ENCODE results near the gene LIPF. TPM values are rescaled to one million over a fixed set of nuclear protein-coding genes. Genes with fewer than 3 reads are reported as not detected.

The LIPF gene, protein sequence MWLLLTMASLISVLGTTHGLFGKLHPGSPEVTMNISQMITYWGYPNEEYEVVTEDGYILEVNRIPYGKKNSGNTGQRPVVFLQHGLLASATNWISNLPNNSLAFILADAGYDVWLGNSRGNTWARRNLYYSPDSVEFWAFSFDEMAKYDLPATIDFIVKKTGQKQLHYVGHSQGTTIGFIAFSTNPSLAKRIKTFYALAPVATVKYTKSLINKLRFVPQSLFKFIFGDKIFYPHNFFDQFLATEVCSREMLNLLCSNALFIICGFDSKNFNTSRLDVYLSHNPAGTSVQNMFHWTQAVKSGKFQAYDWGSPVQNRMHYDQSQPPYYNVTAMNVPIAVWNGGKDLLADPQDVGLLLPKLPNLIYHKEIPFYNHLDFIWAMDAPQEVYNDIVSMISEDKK
- polyA plus RNA-seq, result not detected

DNA sequence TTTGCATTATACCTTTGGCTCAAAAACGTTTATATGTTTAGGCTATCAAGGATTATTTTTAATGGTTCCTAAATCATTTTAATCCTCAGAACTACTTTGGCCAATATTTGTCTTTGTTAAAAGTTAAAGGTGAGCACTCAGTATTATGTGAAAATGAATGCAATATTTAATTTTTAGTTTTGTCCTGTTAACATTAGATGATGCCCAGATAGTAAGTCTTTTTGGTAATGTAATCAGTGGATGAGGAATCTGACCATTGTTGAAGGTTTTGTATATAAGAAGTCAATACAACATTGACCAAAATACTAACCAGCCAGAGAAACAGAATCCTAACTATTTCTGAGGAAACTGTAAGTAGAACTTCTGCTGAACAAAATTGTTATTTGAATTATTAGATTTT lies at the start of gene LIPF:
LIPF (plus strand) TSS at position 301 of the 400 bp plus-strand sequence. CDS start 2,856 bp downstream, outside the sequence.
- Mint-ChIP-seq H3K36me3 (no peaks in the 10 kb centered on the region), H3K4me1 (peaks cover 0 to under 1% (median 0%) of the 10 kb centered on the region in 3 donors), H3K27me3 (peaks cover 2% of the 10 kb centered on the region), H3K9me3 (peaks cover 0 to 2% (median 2%) of the 10 kb centered on the region in 3 donors), H3K27ac (no peak within 1 kb of the TSS), H3K4me3 (no peak within 1 kb of the TSS)

DNA sequence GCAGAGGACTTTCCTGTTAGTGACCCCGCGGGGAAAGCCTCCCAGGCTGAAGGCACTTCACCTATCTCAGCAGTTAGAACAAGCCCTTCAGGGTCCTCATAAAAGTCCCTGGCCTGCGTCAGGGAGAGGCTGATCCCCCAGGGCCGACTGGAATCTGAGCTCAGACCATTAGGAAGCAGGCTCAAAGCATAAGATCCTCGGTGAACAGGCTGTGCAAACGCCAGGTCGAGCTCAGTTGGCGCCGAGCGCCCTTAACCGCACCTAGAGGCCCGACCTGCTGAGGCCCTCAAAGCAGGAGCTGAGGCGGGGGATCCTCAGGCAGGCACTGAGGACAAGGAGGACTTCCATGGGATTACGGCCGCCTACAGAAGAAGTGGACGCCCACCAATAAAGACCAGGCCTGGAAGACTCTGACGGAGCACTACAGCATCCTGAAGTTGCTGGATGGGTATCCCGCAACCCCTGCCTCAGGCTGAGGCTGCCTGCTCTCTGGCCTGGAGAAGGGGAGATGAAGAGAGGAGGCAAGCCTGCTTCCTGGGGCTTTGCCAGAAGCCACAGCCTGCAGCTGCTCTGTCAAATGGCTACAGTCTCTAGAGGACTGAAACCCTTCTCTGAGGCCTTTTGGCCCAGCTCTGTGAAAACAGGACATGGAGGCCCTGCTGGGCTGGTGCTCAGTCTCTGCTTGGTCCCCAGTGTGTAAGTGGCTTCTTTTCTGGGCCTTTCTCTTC lies 47.8 kb upstream of the LIPF start:
- H3K4me3 Mint-ChIP-seq, result no peak overlapping the region
- peaks cover 0 to 5% (median 0%) of the 10 kb centered on the region in 3 donors for H3K9me3 Mint-ChIP-seq
- no peaks in the 10 kb centered on the region for H3K4me1 Mint-ChIP-seq
- no peak overlapping the region for H3K27ac Mint-ChIP-seq
- no peaks in the 10 kb centered on the region for H3K27me3 Mint-ChIP-seq
- no peaks in the 10 kb centered on the region for H3K36me3 Mint-ChIP-seq

DNA sequence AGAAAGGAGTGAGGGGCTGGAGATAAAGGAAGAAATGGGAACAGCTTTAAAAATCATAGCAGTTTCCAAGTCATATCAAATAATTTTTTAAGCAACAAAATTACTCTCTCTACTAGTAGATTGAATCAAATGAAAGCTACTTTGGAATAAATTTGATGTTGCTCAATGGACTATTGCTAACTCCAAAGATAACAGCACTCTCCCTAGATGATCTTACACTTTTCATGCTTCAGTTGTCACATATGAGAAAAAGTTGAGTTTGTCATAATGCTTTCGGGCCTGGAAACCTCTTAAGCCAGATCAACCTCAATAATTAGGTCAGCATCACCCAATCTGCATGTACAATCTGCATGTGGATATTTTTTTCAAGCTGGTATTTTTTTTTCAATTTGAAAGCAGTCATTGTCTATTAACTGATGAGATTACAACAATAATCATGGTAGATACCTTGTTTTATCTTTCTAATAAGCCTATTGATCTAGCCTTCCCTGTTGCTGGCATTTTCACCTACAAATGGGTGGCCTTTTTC lies 46.4 kb upstream of the LIPF start:
- H3K9me3 Mint-ChIP-seq, result peaks cover 0 to 5% (median 0%) of the 10 kb centered on the region in 3 donors
- H3K27ac Mint-ChIP-seq, result no peak overlapping the region
- H3K4me1 Mint-ChIP-seq, result no peaks in the 10 kb centered on the region
- H3K27me3 Mint-ChIP-seq, result no peaks in the 10 kb centered on the region
- H3K36me3 Mint-ChIP-seq, result no peaks in the 10 kb centered on the region
- H3K4me3 Mint-ChIP-seq, result no peak overlapping the region

DNA sequence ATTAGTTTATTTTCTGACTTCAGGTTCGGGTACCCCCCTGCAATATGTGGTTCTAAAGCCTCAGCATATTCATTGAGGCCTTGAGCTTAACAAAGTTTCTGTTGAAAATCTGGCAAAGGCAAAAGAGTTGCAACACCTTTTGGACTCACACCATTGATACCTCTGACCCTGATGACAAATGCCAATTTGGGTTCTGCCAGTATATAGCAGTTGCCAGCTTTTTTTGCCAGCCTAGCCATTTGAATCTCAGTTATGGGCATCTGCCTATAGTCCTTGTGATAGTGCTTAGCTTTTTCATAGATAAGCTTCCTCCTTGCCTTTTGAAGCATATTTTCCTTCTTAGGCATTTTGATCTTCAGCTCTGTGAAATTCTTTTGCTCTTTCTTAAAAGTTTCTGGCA lies 45.7 kb upstream of the LIPF start:
- Mint-ChIP-seq H3K27me3 (no peaks in the 10 kb centered on the region), H3K36me3 (no peaks in the 10 kb centered on the region), H3K4me1 (no peaks in the 10 kb centered on the region), H3K4me3 (no peak overlapping the region), H3K27ac (no peak overlapping the region), H3K9me3 (peaks cover 0 to 5% (median 0%) of the 10 kb centered on the region in 3 donors)

DNA sequence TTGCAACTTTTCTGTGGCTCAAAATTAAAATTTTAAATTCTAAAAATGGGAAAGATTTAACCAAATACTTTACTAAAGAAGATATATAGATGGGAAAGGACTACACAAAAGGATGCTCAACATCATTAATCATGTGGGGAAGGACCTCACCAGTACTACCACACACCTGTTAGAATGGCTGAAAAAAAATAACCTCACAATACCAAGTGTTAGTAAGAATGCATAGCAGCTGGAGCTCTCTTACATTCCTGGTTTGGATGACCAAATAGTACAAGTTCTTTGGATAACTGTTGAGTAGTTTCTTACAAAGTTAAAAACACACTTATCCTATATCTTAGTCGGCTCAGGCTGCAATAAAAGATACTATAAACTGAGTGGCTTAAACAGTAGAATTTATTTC lies 43.8 kb upstream of the LIPF start:
- H3K27ac Mint-ChIP-seq, result no peak overlapping the region
- no peaks in the 10 kb centered on the region for H3K36me3 Mint-ChIP-seq
- no peaks in the 10 kb centered on the region for H3K27me3 Mint-ChIP-seq
- H3K9me3 Mint-ChIP-seq, result peaks cover 0 to 5% (median 0%) of the 10 kb centered on the region in 3 donors
- H3K4me3 Mint-ChIP-seq, result no peak overlapping the region
- no peaks in the 10 kb centered on the region for H3K4me1 Mint-ChIP-seq

DNA sequence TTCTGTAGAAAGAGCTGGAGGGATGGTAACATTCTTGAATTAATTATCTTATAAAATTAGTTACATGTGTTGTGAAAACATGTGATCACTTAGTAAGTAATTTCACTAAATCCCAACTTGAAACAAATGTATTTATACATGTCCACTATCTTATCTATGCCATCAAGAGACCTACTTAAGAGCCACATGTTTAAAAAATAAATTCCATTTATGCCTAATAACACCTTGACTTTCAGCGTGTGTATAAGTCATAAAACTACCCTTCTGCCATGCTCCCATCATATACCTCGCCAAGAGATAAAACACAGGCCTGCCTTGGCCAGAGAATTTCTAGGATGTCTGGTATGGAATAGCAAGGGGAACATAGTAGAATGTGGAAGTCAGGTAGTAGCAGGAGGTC lies 40.4 kb upstream of the LIPF start:
- peaks cover 2% of the 10 kb centered on the region for H3K27me3 Mint-ChIP-seq

DNA sequence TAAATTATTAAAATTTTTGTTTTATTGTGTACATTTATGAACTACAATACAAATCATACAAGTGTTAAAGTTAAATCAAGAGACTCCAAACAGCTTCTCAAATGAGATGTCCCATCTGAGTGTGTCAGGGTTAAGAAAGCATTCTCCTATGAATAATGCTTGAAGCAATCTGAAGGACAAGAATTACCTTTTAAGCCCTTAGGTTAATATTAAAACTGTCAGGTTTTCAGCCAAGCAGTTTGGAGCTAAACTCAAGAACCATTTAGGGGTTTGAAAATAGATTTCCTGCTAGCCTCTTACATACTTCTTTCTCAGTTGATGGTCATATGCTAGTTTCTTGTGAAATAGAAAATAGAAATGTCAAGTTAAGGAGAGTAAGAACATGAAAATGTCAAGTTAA lies 39.4 kb upstream of the LIPF start:
- Mint-ChIP-seq H3K36me3 (no peaks in the 10 kb centered on the region), H3K4me3 (no peak overlapping the region), H3K4me1 (no peaks in the 10 kb centered on the region)

More for the DNA sequence above, 40.4 kb upstream of the LIPF start:
- Mint-ChIP-seq H3K27ac (peak overlapping the region in 1 of 3 donors; percentile 61), H3K36me3 (no peaks in the 10 kb centered on the region), H3K9me3 (peaks cover 0 to 5% (median 1%) of the 10 kb centered on the region in 3 donors), H3K4me1 (no peaks in the 10 kb centered on the region), H3K4me3 (no peak overlapping the region)

DNA sequence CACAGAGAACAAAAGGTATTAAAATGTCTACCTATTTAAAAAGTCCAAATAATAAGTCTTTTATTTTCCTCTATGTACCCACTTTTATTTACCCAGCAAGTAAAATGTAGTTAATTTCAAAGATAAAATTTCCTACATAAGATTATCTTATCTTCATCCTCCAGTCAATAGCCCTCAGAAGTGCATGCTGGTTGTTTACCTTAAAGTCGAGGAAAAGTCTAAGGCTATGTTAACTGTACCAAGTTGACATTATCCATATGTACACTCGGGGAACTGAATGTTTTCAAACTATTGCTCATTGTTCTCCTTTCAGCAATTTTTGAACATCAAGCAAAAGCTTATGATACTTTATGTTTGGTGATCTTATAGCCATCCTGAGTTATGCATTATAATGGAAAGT lies 24.1 kb upstream of the LIPF start:
- Mint-ChIP-seq H3K27ac (no peak overlapping the region), H3K9me3 (peaks cover 0 to 2% (median 2%) of the 10 kb centered on the region in 3 donors), H3K4me1 (no peaks in the 10 kb centered on the region), H3K36me3 (peaks cover under 1% of the 10 kb centered on the region), H3K27me3 (peaks cover 13% of the 10 kb centered on the region), H3K4me3 (no peak overlapping the region)

More for the DNA sequence above, 39.4 kb upstream of the LIPF start:
- H3K9me3 Mint-ChIP-seq, result peaks cover 0 to 5% (median 4%) of the 10 kb centered on the region in 3 donors
- no peak overlapping the region for H3K27ac Mint-ChIP-seq
- H3K27me3 Mint-ChIP-seq, result peaks cover 2% of the 10 kb centered on the region

DNA sequence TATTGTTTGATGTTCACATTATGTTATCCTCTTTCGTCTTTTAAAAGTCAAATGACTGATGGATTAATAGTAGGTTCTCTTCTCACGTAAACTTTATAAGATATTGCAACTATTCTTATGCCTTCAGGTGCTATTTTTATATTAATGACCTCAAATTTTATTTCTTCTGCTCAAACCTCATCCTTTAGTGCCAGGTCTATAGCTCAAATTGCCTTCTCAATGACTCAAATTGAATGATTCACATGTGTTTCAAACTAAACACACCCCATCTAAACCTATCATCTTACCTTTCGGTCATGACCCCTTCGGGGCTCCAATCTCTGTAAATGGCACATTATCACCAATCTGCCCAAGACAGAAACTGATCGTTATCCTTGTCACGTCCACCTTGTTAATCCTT lies 22.0 kb upstream of the LIPF start:
- Mint-ChIP-seq H3K27ac (no peak overlapping the region), H3K4me1 (no peaks in the 10 kb centered on the region), H3K36me3 (no peaks in the 10 kb centered on the region), H3K4me3 (no peak overlapping the region), H3K27me3 (peaks cover 11% of the 10 kb centered on the region), H3K9me3 (peaks cover 0 to 2% (median 2%) of the 10 kb centered on the region in 3 donors)

DNA sequence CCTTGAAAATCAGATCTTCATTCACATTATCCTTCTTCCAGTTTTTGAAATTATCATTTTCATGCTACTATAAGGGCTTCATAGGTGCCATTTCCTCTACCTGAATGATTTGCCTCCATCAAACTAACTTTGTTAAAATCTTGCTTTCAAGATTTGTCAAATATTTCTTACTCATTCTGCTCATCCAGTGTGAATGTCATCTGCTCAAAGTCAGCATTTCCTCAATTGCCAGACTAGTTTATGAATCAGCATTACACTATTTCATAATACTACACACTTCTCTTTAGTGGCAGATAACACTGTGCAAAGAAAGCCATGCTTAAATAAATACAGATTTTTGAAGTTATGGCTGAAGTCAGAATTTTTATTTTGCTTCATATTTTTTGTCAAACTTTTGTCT lies 21.3 kb upstream of the LIPF start:
- Mint-ChIP-seq H3K27me3 (peaks cover 9% of the 10 kb centered on the region), H3K9me3 (peaks cover 0 to 2% (median 2%) of the 10 kb centered on the region in 3 donors), H3K36me3 (no peaks in the 10 kb centered on the region), H3K27ac (no peak overlapping the region), H3K4me1 (no peaks in the 10 kb centered on the region), H3K4me3 (no peak overlapping the region)

DNA sequence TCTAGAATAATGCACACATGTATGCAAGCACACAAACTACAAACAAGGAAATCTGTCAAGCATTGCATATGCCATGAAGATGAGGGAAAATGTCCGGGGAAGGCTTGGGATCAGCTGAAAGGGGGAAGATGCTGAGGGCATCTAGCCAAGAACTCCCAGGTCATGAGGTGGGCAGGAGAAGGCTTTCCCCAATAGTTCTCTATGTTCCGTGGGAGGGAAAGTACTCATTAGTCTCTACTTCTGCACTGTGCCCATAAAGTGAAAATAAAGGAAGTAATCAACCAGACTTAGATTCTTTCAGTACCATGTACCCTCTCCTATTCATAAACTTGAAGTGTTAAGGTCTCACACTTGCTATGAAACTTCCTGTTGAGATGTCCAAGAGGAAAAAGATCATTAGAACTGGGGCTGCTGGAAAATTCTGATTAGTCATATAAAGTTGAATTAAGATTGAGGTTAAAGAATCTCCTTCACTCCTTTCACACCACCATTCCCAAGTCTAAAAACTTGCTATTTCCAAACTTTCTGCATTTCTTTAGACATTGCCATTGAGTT lies 17.1 kb upstream of the LIPF start:
- Mint-ChIP-seq H3K36me3 (no peaks in the 10 kb centered on the region), H3K9me3 (no peaks in the 10 kb centered on the region), H3K4me1 (no peaks in the 10 kb centered on the region), H3K4me3 (no peak overlapping the region), H3K27me3 (peaks cover 2% of the 10 kb centered on the region), H3K27ac (peak overlapping the region in 1 of 3 donors; percentile 14)

DNA sequence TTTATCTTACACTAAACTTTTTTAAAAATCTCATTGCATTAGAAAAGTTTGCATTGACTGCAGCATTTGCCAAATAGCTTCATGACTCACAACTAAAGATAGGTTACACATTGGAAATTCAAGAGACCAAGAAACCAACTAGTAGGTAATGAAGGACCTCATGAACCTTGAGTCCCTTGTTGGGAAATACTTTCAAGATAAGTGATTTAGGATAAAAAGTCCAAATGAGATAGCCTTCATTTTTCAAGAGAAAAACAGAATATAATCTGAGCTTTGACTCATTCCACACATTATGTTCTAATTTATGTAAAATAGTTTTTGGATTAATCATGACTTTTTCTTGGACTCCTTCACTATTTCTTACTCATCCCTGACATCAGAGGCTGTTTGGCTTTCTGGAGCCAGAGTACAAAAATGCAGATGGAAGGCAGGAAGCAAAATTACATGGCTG lies 13.1 kb upstream of the LIPF start:
- H3K27ac Mint-ChIP-seq, result no peak overlapping the region
- no peaks in the 10 kb centered on the region for H3K36me3 Mint-ChIP-seq
- H3K4me3 Mint-ChIP-seq, result no peak overlapping the region
- H3K4me1 Mint-ChIP-seq, result no peaks in the 10 kb centered on the region
- H3K9me3 Mint-ChIP-seq, result no peaks in the 10 kb centered on the region
- H3K27me3 Mint-ChIP-seq, result peaks cover 2% of the 10 kb centered on the region

DNA sequence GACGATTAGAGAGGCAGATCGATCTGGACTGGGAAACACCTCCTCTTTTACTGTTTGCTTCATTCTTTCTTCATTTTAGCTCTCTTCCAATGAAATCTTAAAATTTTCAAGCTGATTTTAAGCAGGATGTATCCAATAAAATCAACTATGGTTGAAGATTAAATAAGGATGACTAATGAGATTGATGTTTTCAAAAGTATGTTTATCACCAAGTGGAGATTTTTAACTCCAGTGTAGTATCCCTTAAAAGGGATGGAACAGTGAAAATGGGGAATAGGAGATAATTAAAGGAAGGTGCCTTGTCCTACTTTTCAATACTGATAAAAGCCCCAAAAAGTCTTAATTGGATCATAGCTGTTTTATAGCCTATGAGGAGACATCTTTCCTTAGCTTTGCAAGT lies 11.6 kb upstream of the LIPF start:
- H3K36me3 Mint-ChIP-seq, result no peaks in the 10 kb centered on the region
- H3K4me3 Mint-ChIP-seq, result no peak overlapping the region
- no peaks in the 10 kb centered on the region for H3K4me1 Mint-ChIP-seq
- no peaks in the 10 kb centered on the region for H3K9me3 Mint-ChIP-seq
- H3K27me3 Mint-ChIP-seq, result peaks cover 2% of the 10 kb centered on the region
- no peak overlapping the region for H3K27ac Mint-ChIP-seq

DNA sequence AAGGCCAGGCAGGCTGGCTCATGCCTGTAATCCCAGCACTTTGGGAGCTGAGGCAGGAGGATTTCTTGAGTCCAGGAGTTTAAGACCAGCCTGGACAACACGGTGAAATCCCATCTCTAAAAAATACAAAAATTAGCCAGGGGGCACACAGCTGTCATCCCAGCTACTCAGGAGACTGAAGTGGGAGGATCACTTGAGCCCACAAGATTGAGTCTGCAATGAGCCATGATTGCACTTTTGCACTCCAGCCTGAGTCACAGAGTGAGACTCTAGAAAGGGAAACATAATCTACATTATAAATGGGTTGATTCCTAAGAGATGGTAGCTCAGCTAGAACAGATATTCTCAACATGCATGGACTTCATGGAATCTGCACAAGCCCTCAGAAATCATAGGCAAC lies 6.3 kb upstream of the LIPF start:
- Mint-ChIP-seq H3K27ac (no peak overlapping the region), H3K27me3 (no peaks in the 10 kb centered on the region), H3K36me3 (no peaks in the 10 kb centered on the region), H3K4me1 (no peaks in the 10 kb centered on the region), H3K4me3 (no peak overlapping the region), H3K9me3 (peaks cover 0 to 2% (median 0%) of the 10 kb centered on the region in 3 donors)
